Osteoblast (primary cell): ENCODE measurements around the gene LIN9. TPM values are rescaled to one million over a fixed set of nuclear protein-coding genes. Genes with fewer than 3 reads are reported as not detected.

Experiments
- DNase-seq: peaks from one replicate; pipeline ENCODE4 v3.0.0; 2011; ENCODE audit warnings: low spot score, mixed read lengths; ENCODE audit not compliant: insufficient read length; ENCODE audit errors: missing footprints
- H2AFZ ChIP-seq: 2 replicates; pipeline ENCODE4 v1.6.0; 2011; ENCODE audit warnings: mild to moderate bottlenecking, low read length
- H3K27ac ChIP-seq: 2 replicates; pipeline ENCODE4 v1.5.1; 2011; ENCODE audit warnings: mild to moderate bottlenecking, low read depth, low read length, moderate library complexity
- H3K27me3 ChIP-seq: 2 replicates; pipeline ENCODE4 v1.6.0; 2012; ENCODE audit warnings: mild to moderate bottlenecking, control low read depth, inconsistent platforms, low read length, moderate library complexity; ENCODE audit not compliant: insufficient read depth
- H3K36me3 ChIP-seq: 2 replicates; pipeline ENCODE4 v1.5.1; 2011; ENCODE audit warnings: mild to moderate bottlenecking, low read length, control low read depth, moderate library complexity; ENCODE audit not compliant: insufficient read depth
- H3K4me1 ChIP-seq: 2 replicates; pipeline ENCODE4 v1.5.1; 2011; ENCODE audit warnings: mild to moderate bottlenecking, low read length, control low read depth, moderate library complexity; ENCODE audit not compliant: insufficient read depth
- H3K4me2 ChIP-seq: 2 replicates; pipeline ENCODE4 v1.6.0; 2011; ENCODE audit warnings: mild to moderate bottlenecking, low read length; ENCODE audit not compliant: insufficient read depth
- H3K4me3 ChIP-seq: fragments of 200-600 bp; sonication (generic); 3 replicates; pipeline ENCODE4 v1.5.1; 2012; ENCODE audit warnings: mild to moderate bottlenecking, low read length, inconsistent platforms; ENCODE audit not compliant: insufficient read depth
- H3K79me2 ChIP-seq: 2 replicates; pipeline ENCODE4 v1.6.0; 2012; ENCODE audit warnings: mild to moderate bottlenecking, low read length, control low read depth, inconsistent platforms; ENCODE audit not compliant: insufficient read depth
- H3K9me3 ChIP-seq: 2 replicates; pipeline ENCODE4 v1.5.1; 2011; ENCODE audit warnings: low read depth, low read length, control low read depth
- H4K20me1 ChIP-seq: 2 replicates; pipeline ENCODE4 v1.6.0; 2012; ENCODE audit warnings: mild to moderate bottlenecking, low read length, control low read depth; ENCODE audit not compliant: insufficient read depth
- CTCF ChIP-seq: IDR thresholded peaks from 2 replicates; pipeline ENCODE4 v1.5.1; 2011; ENCODE audit warnings: mild to moderate bottlenecking, low read depth, low read length, moderate library complexity; ENCODE audit errors: extremely low read depth
- total RNA-seq: library from RNA; depleted of rRNA; stranded (reverse); fragments of >200 nt; gene quantifications from 2 replicates; pipeline ENCODE4 v1.2.3, GENCODE V29; 2012

Gene LIN9
- total RNA-seq, 1 donor = 2.5 TPM

- no peak overlapping the region for H2AFZ ChIP-seq
- no peak overlapping the region for H3K4me3 ChIP-seq
- H3K4me1 ChIP-seq = no peaks in the 10 kb centered on the region
- TF ChIP-seq CTCF = no peak
- DNase-seq = no peak
- H3K79me2 ChIP-seq = no peaks in the 10 kb centered on the region
- H3K27ac ChIP-seq = no peak overlapping the region
- H3K9me3 ChIP-seq = no peaks in the 10 kb centered on the region
- H4K20me1 ChIP-seq = no peaks in the 10 kb centered on the region
- H3K27me3 ChIP-seq = no peaks in the 10 kb centered on the region
- no peaks in the 10 kb centered on the region for H3K36me3 ChIP-seq
- H3K4me2 ChIP-seq = no peak overlapping the region
Measured at GRCh38 chr1:226211181-226211821, 97.7 kb downstream of the LIN9 start.

GRCh38 chr1:226210571-226211176 is 98.3 kb downstream of the LIN9 start:
- no peaks in the 10 kb centered on the region for H4K20me1 ChIP-seq
- H3K9me3 ChIP-seq = no peaks in the 10 kb centered on the region

GRCh38 chr1:226209307-226210059 is 99.5 kb downstream of the LIN9 start:
- H3K79me2 ChIP-seq = no peaks in the 10 kb centered on the region
- no peaks in the 10 kb centered on the region for H3K27me3 ChIP-seq
- no peak overlapping the region for H3K4me3 ChIP-seq
- no peaks in the 10 kb centered on the region for H4K20me1 ChIP-seq
- H3K27ac ChIP-seq = no peak overlapping the region
- no peaks in the 10 kb centered on the region for H3K9me3 ChIP-seq
- no peak for DNase-seq
- no peaks in the 10 kb centered on the region for H3K36me3 ChIP-seq
- H3K4me2 ChIP-seq = no peak overlapping the region
- H3K4me1 ChIP-seq = no peaks in the 10 kb centered on the region
- H2AFZ ChIP-seq = no peak overlapping the region
- TF ChIP-seq CTCF = no peak

More at GRCh38 chr1:226210571-226211176, 98.3 kb downstream of the LIN9 start:
- no peak for DNase-seq
- no peaks in the 10 kb centered on the region for H3K36me3 ChIP-seq
- no peak overlapping the region for H3K4me3 ChIP-seq
- no peak for TF ChIP-seq CTCF
- H3K27me3 ChIP-seq = no peaks in the 10 kb centered on the region
- no peaks in the 10 kb centered on the region for H3K4me1 ChIP-seq
- H3K79me2 ChIP-seq = no peaks in the 10 kb centered on the region
- no peak overlapping the region for H3K27ac ChIP-seq
- H3K4me2 ChIP-seq = no peak overlapping the region
- no peak overlapping the region for H2AFZ ChIP-seq

GRCh38 chr1:226207048-226207447 is 101.9 kb downstream of the LIN9 start:
- no peaks in the 10 kb centered on the region for H3K79me2 ChIP-seq
- H3K36me3 ChIP-seq = no peaks in the 10 kb centered on the region
- TF ChIP-seq CTCF = no peak
- no peak overlapping the region for H3K27ac ChIP-seq
- no peak overlapping the region for H3K4me3 ChIP-seq
- H3K4me2 ChIP-seq = no peak overlapping the region
- no peaks in the 10 kb centered on the region for H4K20me1 ChIP-seq
- peaks cover 3% of the 10 kb centered on the region for H3K27me3 ChIP-seq
- no peaks in the 10 kb centered on the region for H3K4me1 ChIP-seq
- H3K9me3 ChIP-seq = no peaks in the 10 kb centered on the region
- DNase-seq = no peak
- H2AFZ ChIP-seq = no peak overlapping the region
